ENCODE data around the gene PRDM11. TPM values are rescaled to one million over a fixed set of nuclear protein-coding genes. Genes with fewer than 3 reads are reported as not detected.

The PRDM11 gene
- total and polyA plus RNA-seq, 10 donors, result 1.7 to 24.3 (median 15.3) TPM

DNA sequence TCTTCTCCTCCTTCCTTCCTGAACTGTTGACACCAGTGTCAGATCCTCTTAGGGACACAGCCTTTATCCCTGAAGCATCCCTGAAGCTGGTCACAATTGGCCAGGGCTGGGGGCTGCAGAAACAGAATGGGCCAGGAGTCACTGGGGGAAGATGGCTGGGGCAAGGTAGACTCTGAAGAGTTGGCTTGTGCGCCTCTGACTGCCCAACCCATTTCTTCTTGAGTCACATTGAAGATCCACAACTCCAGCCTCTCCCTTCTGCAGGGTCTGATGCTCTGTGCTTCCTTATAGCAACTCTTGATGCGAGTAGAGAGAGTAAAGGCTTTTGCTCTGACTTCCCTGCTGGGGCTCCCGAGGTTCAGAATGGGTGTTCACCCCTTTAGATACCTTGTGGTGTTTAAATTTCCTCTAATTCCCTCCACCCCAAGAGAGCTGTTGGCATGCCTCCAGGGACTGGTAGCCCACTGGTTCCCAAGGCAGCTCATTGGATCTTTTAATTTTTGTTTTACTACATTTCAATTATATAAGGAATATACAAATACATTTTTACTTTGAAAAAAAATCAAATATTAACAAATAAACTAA, 13.4 kb downstream of the PRDM11 start:
- peaks cover 4 to 95% (median 41%) of the 10 kb centered on the region in 6 donors for H3K4me1 ChIP-seq
- no peaks in the 10 kb centered on the region for H3K27me3 ChIP-seq (replicated peaks in 1 of 7)
- H3K9me3 ChIP-seq, result no peaks in the 10 kb centered on the region
- peaks cover 0 to 6% (median 0%) of the 10 kb centered on the region in 6 donors for H3K36me3 ChIP-seq
- WGBS, 5 donors, result 69 to 74% (median 71%) methylated on average over 3 of the region's 3 CpGs
- H3K4me3 ChIP-seq, result no peak overlapping the region
- peak; percentile 51 for DNase-seq
- no peak overlapping the region for H3K27ac ChIP-seq
- intact Hi-C loops (cut with DNase I; ENCODE audit: low total_unique reads), result no loop called here
- TF ChIP-seq POLR2A (IDR thresholded peaks at IDR 0.05), result no peak
- TF ChIP-seq, protein P1, sequence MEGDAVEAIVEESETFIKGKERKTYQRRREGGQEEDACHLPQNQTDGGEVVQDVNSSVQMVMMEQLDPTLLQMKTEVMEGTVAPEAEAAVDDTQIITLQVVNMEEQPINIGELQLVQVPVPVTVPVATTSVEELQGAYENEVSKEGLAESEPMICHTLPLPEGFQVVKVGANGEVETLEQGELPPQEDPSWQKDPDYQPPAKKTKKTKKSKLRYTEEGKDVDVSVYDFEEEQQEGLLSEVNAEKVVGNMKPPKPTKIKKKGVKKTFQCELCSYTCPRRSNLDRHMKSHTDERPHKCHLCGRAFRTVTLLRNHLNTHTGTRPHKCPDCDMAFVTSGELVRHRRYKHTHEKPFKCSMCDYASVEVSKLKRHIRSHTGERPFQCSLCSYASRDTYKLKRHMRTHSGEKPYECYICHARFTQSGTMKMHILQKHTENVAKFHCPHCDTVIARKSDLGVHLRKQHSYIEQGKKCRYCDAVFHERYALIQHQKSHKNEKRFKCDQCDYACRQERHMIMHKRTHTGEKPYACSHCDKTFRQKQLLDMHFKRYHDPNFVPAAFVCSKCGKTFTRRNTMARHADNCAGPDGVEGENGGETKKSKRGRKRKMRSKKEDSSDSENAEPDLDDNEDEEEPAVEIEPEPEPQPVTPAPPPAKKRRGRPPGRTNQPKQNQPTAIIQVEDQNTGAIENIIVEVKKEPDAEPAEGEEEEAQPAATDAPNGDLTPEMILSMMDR (IDR thresholded peaks at IDR 0.05 in 8 of 11, conservative IDR thresholded peaks at IDR 0.05 in 3 of 11), result no peak
- no peak for TF ChIP-seq POLR2AphosphoS5 (IDR thresholded peaks at IDR 0.05)

DNA sequence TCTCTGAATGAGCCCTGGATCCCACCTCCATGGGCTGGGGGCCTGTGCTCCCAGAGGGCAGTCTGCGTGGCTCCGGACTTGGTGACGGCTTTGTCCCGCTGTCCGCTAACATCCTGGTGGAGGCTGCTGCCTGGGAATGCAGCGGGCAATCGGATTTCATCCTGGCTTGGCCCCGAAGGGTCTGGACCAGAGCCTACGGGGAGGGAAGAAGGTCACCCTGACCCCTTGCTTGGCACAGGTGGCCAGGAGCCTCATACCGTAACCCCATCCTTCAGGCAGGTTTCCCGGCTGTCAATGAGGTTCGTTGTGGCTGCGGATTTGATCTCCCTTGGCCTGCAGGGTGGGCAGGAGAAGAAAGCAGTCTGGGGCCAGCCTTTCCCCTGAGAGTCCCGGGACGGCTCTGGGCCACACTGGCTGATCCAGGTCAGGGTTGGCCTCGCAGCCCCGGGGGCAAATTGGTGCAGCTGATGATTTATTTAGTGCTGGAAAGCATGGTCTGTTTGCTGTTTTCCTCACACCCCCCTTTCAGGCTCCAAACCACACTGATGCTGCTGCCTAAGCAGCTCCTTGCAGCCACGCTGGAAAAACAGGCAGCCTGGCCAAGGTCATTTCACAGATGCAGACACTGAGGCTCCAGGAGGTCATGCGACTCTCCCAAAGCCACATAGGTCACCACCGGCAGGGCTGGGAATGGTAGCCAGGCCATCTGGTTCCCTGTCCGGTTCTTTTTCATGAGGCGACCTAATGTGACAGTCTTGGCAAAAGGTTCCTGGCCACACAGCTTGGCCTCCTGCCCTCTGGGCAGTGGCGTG, 15.0 kb downstream of the PRDM11 start:
- intact Hi-C loops (cut with DNase I; ENCODE audit: low total_unique reads), result no loop called here
- DNase-seq, result peak; percentile 72
- no peak overlapping the region for H3K4me3 ChIP-seq
- no peaks in the 10 kb centered on the region for H3K9me3 ChIP-seq
- WGBS, 5 donors, result 58 to 84% (median 79%) methylated on average over 7 to 23 of the region's 23 CpGs
- no peak for TF ChIP-seq POLR2A (IDR thresholded peaks at IDR 0.05)
- peak; percentile 16 to 33 (median 17) for TF ChIP-seq POLR2AphosphoS5 (IDR thresholded peaks at IDR 0.05)
- TF ChIP-seq, protein P1 (IDR thresholded peaks at IDR 0.05 in 8 of 11, conservative IDR thresholded peaks at IDR 0.05 in 3 of 11), result no peak
- H3K36me3 ChIP-seq, result peaks cover 0 to 6% (median 0%) of the 10 kb centered on the region in 6 donors
- peak overlapping the region in 2 of 8 donors; percentile 1 to 10 for H3K27ac ChIP-seq
- H3K27me3 ChIP-seq (replicated peaks in 1 of 7), result no peaks in the 10 kb centered on the region
- peaks cover 4 to 79% (median 32%) of the 10 kb centered on the region in 6 donors for H3K4me1 ChIP-seq

DNA sequence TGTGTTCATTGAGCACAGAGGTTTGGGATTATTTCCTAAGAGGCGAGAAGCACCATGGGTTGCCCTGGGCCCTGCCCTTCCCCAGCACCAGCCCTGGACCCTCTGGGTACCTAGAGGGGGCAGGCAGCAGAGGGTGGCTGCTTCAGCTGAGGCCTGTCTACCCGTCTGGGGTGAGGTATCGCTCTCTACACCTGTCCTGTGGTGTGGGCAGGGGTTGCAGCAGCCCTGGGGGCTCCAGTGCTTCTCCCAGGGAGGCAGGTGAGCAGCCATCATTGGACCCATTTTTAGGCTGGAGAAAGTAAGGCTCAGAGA, 15.6 kb downstream of the PRDM11 start:
- TF ChIP-seq POLR2A (IDR thresholded peaks at IDR 0.05) (no peak), POLR2AphosphoS5 (IDR thresholded peaks at IDR 0.05) (no peak)
- TF ChIP-seq, protein P1 (IDR thresholded peaks at IDR 0.05 in 8 of 11, conservative IDR thresholded peaks at IDR 0.05 in 3 of 11), result no peak
- no peaks in the 10 kb centered on the region for H3K9me3 ChIP-seq
- no peak overlapping the region for H3K4me3 ChIP-seq
- peak overlapping the region in 1 of 8 donors; percentile 10 for H3K27ac ChIP-seq
- H3K4me1 ChIP-seq, result peaks cover 4 to 75% (median 30%) of the 10 kb centered on the region in 6 donors
- WGBS, 5 donors, result 50 to 96% (median 84%) methylated on average over 1 to 3 of the region's 3 CpGs
- no peak for DNase-seq
- H3K27me3 ChIP-seq (replicated peaks in 1 of 7), result no peaks in the 10 kb centered on the region
- intact Hi-C loops (cut with DNase I; ENCODE audit: low total_unique reads), result no loop called here
- peaks cover 0 to 5% (median 0%) of the 10 kb centered on the region in 6 donors for H3K36me3 ChIP-seq

All from spleen (tissue), 11 donors.